ENCODE results near the gene FGD6. TPM values are rescaled to one million over a fixed set of nuclear protein-coding genes. Genes with fewer than 3 reads are reported as not detected.

The FGD6 gene
- total RNA-seq, 2 donors from 2014 or later = 9.8 to 21.8 TPM

- Histone ChIP-seq H3K9me3 (no peaks in the 10 kb centered on the region), H3K4me1 (no peaks in the 10 kb centered on the region), H3K9ac (ENCODE audit: low read depth in 2 of 2, low read length in 2 of 2) (no peak overlapping the region), H3K4me3 (no peak overlapping the region), H3K36me3 (no peaks in the 10 kb centered on the region), H3K27ac (no peak overlapping the region), H3K27me3 (no peaks in the 10 kb centered on the region)
- DNase-seq = no peak
- intact Hi-C loops (cut with DNase I) = no loop called here
- TF ChIP-seq CTCF (IDR thresholded peaks at IDR 0.05) = no peak
Measured at GRCh38 chr12:95231190-95231589, 13.9 kb upstream of the FGD6 start.

- intact Hi-C loops (cut with DNase I) = no loop called here
- Histone ChIP-seq H3K27ac (no peak overlapping the region), H3K4me3 (no peak overlapping the region), H3K9me3 (no peaks in the 10 kb centered on the region), H3K36me3 (no peaks in the 10 kb centered on the region), H3K4me1 (no peaks in the 10 kb centered on the region), H3K27me3 (no peaks in the 10 kb centered on the region), H3K9ac (ENCODE audit: low read depth in 2 of 2, low read length in 2 of 2) (no peak overlapping the region)
- no peak for DNase-seq
- no peak for TF ChIP-seq CTCF (IDR thresholded peaks at IDR 0.05)
Measured at GRCh38 chr12:95230313-95230712, 13.0 kb upstream of the FGD6 start.

GRCh38 chr12:95229636-95230035, 12.4 kb upstream of the FGD6 start:
- H3K4me1 ChIP-seq = no peaks in the 10 kb centered on the region
- H3K9me3 ChIP-seq = no peaks in the 10 kb centered on the region
- no peak overlapping the region for H3K4me3 ChIP-seq
- no peak for TF ChIP-seq CTCF (IDR thresholded peaks at IDR 0.05)
- H3K27ac ChIP-seq = no peak overlapping the region
- no peak overlapping the region for H3K9ac ChIP-seq (ENCODE audit: low read depth in 2 of 2, low read length in 2 of 2)
- no peak for DNase-seq
- no peaks in the 10 kb centered on the region for H3K27me3 ChIP-seq
- H3K36me3 ChIP-seq = no peaks in the 10 kb centered on the region
- intact Hi-C loops (cut with DNase I) = loop anchor here (10.0 kb wide), 1 partner anchor 245 kb away; the partner anchor contains the start of gene METAP2

GRCh38 chr12:95228617-95229016, 11.3 kb upstream of the FGD6 start:
- H3K27me3 ChIP-seq = no peaks in the 10 kb centered on the region
- no peak overlapping the region for H3K27ac ChIP-seq
- no peak overlapping the region for H3K9ac ChIP-seq (ENCODE audit: low read depth in 2 of 2, low read length in 2 of 2)
- DNase-seq = no peak
- no peaks in the 10 kb centered on the region for H3K4me1 ChIP-seq
- no peak for TF ChIP-seq CTCF (IDR thresholded peaks at IDR 0.05)
- H3K4me3 ChIP-seq = no peak overlapping the region
- intact Hi-C loops (cut with DNase I) = loop anchor here (10.0 kb wide), 1 partner anchor 246 kb away; the partner anchor contains the start of gene METAP2
- H3K36me3 ChIP-seq = no peaks in the 10 kb centered on the region
- no peaks in the 10 kb centered on the region for H3K9me3 ChIP-seq

GRCh38 chr12:95227818-95228356, 10.6 kb upstream of the FGD6 start:
- H3K9ac ChIP-seq (ENCODE audit: low read depth in 2 of 2, low read length in 2 of 2) = no peak overlapping the region
- H3K4me3 ChIP-seq = no peak overlapping the region
- H3K27ac ChIP-seq = no peak overlapping the region
- no peaks in the 10 kb centered on the region for H3K4me1 ChIP-seq
- H3K9me3 ChIP-seq = no peaks in the 10 kb centered on the region
- intact Hi-C loops (cut with DNase I) = loop anchor here (10.0 kb wide), 1 partner anchor 247 kb away; the partner anchor contains the start of gene METAP2
- no peak for DNase-seq
- H3K27me3 ChIP-seq = no peaks in the 10 kb centered on the region
- TF ChIP-seq CTCF (IDR thresholded peaks at IDR 0.05) = no peak
- no peaks in the 10 kb centered on the region for H3K36me3 ChIP-seq
